ENCODE data around the gene GFOD2.
A peak's percentile ranks its signal among the peaks of the same experiment; 100 is the strongest.

Gene GFOD2

GRCh38 chr16:67663151-67663876 is 55.8 kb downstream of the GFOD2 start:
- Histone ChIP-seq H3K27ac (no peak overlapping the region), H4K20me1 (peaks cover 0 to 46% (median 19%) of the 10 kb centered on the region in 11 experiments; a peak in 17 of 22 replicates), H3K4me1 (peaks cover 49 to 71% (median 56%) of the 10 kb centered on the region in 10 experiments), H3K4me2 (peak overlapping the region in 4 of 11 experiments; percentile 1 to 15 (median 2); a peak in 2 of 22 replicates), H3K9ac (no peak overlapping the region), H3K9me3 (replicated peaks in 1 of 11) (no peaks in the 10 kb centered on the region), H3K27me3 (no peaks in the 10 kb centered on the region), H3K4me3 (no peak overlapping the region), H3K36me3 (peaks cover 7 to 30% (median 18%) of the 10 kb centered on the region in 11 experiments; a peak in 19 of 22 replicates)
- no peak for TF ChIP-seq Cebpa-rat (IDR thresholded peaks at IDR 0.05)

- no peaks in the 10 kb centered on the region for H3K9me3 ChIP-seq (replicated peaks in 1 of 11)
- H3K27me3 ChIP-seq: no peaks in the 10 kb centered on the region
- H3K4me3 ChIP-seq: no peak overlapping the region
- no peak overlapping the region for H3K9ac ChIP-seq
- no peak overlapping the region for H3K4me2 ChIP-seq
- H4K20me1 ChIP-seq: peaks cover 0 to 53% (median 24%) of the 10 kb centered on the region in 11 experiments; a peak in 17 of 22 replicates
- no peak for TF ChIP-seq Cebpa-rat (IDR thresholded peaks at IDR 0.05)
- peaks cover 43 to 65% (median 50%) of the 10 kb centered on the region in 10 experiments for H3K4me1 ChIP-seq
- peaks cover 14 to 37% (median 25%) of the 10 kb centered on the region in 11 experiments; a peak in 19 of 22 replicates for H3K36me3 ChIP-seq
- no peak overlapping the region for H3K27ac ChIP-seq
These were observed 56.5 kb downstream of the GFOD2 start for GRCh38 chr16:67662653-67663010.

DNA sequence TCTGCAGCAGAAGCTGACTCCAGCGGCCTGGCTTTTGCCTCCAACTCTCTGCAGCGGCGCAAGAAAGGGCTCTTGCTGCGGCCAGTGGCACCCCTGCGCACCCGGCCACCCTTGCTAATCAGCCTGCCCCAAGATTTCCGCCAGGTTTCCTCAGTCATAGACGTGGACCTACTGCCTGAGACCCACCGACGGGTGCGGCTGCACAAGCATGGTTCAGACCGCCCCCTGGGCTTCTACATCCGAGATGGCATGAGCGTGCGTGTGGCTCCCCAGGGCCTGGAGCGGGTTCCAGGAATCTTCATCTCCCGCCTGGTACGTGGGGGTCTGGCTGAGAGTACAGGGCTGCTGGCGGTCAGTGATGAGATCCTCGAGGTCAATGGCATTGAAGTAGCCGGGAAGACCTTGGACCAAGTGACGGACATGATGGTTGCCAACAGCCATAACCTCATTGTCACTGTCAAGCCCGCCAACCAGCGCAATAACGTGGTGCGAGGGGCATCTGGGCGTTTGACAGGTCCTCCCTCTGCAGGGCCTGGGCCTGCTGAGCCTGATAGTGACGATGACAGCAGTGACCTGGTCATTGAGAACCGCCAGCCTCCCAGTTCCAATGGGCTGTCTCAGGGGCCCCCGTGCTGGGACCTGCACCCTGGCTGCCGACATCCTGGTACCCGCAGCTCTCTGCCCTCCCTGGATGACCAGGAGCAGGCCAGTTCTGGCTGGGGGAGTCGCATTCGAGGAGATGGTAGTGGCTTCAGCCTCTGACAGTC is 57.0 kb downstream of the GFOD2 start:
- Histone ChIP-seq H4K20me1 (peaks cover 0 to 59% (median 25%) of the 10 kb centered on the region in 11 experiments; a peak in 17 of 22 replicates), H3K4me3 (peak overlapping the region in 2 of 10 experiments; percentile 89 to 99; a peak in 1 of 20 replicates), H3K9ac (peak overlapping the region in 4 of 11 experiments; percentile 86 to 92 (median 90); a peak in 3 of 22 replicates), H3K36me3 (peaks cover 19 to 43% (median 30%) of the 10 kb centered on the region in 11 experiments; a peak in 21 of 22 replicates), H3K4me1 (peaks cover 37 to 59% (median 44%) of the 10 kb centered on the region in 10 experiments), H3K27me3 (no peaks in the 10 kb centered on the region), H3K27ac (no peak overlapping the region), H3K9me3 (replicated peaks in 1 of 11) (no peaks in the 10 kb centered on the region), H3K4me2 (peak overlapping the region in 10 of 11 experiments; percentile 82 to 99 (median 98); a peak in 21 of 22 replicates)
- TF ChIP-seq Cebpa-rat (IDR thresholded peaks at IDR 0.05): no peak

GRCh38 chr16:67661101-67661761 is 57.9 kb downstream of the GFOD2 start:
- H3K4me1 ChIP-seq: peaks cover 35 to 57% (median 42%) of the 10 kb centered on the region in 10 experiments
- no peaks in the 10 kb centered on the region for H3K9me3 ChIP-seq (replicated peaks in 1 of 11)
- H3K36me3 ChIP-seq: peaks cover 28 to 51% (median 39%) of the 10 kb centered on the region in 11 experiments; a peak in 21 of 22 replicates
- no peak for TF ChIP-seq Cebpa-rat (IDR thresholded peaks at IDR 0.05)
- peak overlapping the region in 5 of 11 experiments; percentile 6 to 77 (median 27); a peak in 4 of 22 replicates for H3K27ac ChIP-seq
- no peaks in the 10 kb centered on the region for H3K27me3 ChIP-seq
- H3K9ac ChIP-seq: peak overlapping the region; percentile 9 to 92 (median 84); a peak in 16 of 22 replicates
- peak overlapping the region; percentile 82 to 99 (median 98) for H3K4me2 ChIP-seq
- peak overlapping the region; percentile 77 to 100 (median 94) for H3K4me3 ChIP-seq
- peaks cover 0 to 64% (median 26%) of the 10 kb centered on the region in 11 experiments; a peak in 17 of 22 replicates for H4K20me1 ChIP-seq

- TF ChIP-seq Cebpa-rat (IDR thresholded peaks at IDR 0.05): peak in 10 of 11 experiments; percentile 19 to 97 (median 86); a peak in 19 of 22 replicates
- Histone ChIP-seq H3K9ac (peak within 1 kb of the TSS; percentile 80 to 92 (median 86)), H3K9me3 (replicated peaks in 1 of 11) (no peaks in the 10 kb centered on the region), H3K4me3 (peak within 1 kb of the TSS; percentile 77 to 100 (median 94)), H3K4me1 (peaks cover 29 to 51% (median 36%) of the 10 kb centered on the region in 10 experiments), H3K27me3 (no peaks in the 10 kb centered on the region), H3K27ac (peak within 1 kb of the TSS; percentile 44 to 83 (median 77); a peak in 21 of 22 replicates), H4K20me1 (peaks cover 0 to 70% (median 26%) of the 10 kb centered on the region in 11 experiments; a peak in 17 of 22 replicates), H3K4me2 (peak within 1 kb of the TSS; percentile 82 to 99 (median 98)), H3K36me3 (peaks cover 32 to 58% (median 41%) of the 10 kb centered on the region in 11 experiments; a peak in 21 of 22 replicates)
These were observed 58.5 kb downstream of the GFOD2 start, which contains the start of gene PARD6A for GRCh38 chr16:67660564-67661028. Gene PARD6A (plus strand): TSS chr16:67660960. CDS start chr16:67661039, 79 bp downstream.

GRCh38 chr16:67659675-67660563 is 59.2 kb downstream of the GFOD2 start, which contains the start of gene ACD:
Gene ACD (minus strand): TSS chr16:67660260. CDS start chr16:67660220, 40 bp downstream.
- Histone ChIP-seq H3K9ac (peak within 1 kb of the TSS; percentile 80 to 92 (median 86)), H3K27me3 (no peaks in the 10 kb centered on the region), H3K36me3 (peaks cover 36 to 64% (median 48%) of the 10 kb centered on the region in 11 experiments; a peak in 21 of 22 replicates), H3K4me3 (peak within 1 kb of the TSS; percentile 77 to 100 (median 94)), H3K4me2 (peak within 1 kb of the TSS; percentile 82 to 99 (median 98)), H3K9me3 (replicated peaks in 1 of 11) (no peaks in the 10 kb centered on the region), H3K4me1 (peaks cover 23 to 45% (median 30%) of the 10 kb centered on the region in 10 experiments), H4K20me1 (peaks cover 0 to 74% (median 29%) of the 10 kb centered on the region in 11 experiments; a peak in 17 of 22 replicates), H3K27ac (peak within 1 kb of the TSS; percentile 44 to 83 (median 77); a peak in 21 of 22 replicates)
- no peak for TF ChIP-seq Cebpa-rat (IDR thresholded peaks at IDR 0.05)
